HuH-7 (cell line): ENCODE data around the gene ZNF280D.

Experiments
- DNase-seq: peaks from one replicate; pipeline ENCODE4 v3.0.0; 2011; ENCODE audit warnings: low spot score

Gene ZNF280D

DNA sequence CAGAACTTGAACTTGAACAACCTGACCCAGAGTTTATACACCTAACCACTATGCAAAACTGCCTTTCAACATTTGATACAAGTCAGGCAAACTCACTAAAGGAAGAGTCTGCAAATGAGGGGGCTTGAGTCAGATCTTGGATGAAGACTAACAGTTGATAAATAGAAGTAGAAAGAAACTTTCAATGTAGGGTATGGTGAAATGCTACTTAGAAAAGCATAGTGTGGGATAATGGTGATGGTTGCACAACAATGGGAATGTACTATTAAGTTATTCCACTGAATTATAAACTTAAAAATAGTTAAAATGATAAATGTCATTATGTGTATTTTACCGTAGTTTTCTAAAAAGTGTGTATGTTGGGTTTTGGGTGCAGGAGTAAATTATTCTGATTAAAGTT, 19.7 kb upstream of the ZNF280D start:
- DNase-seq = no peak

DNA sequence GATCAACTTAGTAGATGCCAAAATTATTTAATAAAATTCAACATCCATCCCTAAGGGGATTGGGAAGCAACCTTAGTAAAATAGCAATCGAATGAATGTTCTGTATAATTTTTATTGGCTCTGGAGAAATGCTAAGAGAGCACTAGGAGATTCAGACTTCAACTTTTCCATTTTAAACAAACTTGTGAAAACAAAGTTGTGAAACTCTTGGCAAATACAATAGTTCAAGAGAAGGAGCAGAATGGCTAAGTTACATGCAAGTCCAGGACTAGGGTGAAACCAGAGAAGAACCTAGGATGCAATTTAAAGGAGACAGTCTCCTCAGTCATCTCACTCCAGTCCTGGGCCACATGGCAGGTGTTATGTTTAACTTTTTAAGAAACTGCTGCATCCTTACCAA, 16.7 kb upstream of the ZNF280D start:
- no peak for DNase-seq

DNA sequence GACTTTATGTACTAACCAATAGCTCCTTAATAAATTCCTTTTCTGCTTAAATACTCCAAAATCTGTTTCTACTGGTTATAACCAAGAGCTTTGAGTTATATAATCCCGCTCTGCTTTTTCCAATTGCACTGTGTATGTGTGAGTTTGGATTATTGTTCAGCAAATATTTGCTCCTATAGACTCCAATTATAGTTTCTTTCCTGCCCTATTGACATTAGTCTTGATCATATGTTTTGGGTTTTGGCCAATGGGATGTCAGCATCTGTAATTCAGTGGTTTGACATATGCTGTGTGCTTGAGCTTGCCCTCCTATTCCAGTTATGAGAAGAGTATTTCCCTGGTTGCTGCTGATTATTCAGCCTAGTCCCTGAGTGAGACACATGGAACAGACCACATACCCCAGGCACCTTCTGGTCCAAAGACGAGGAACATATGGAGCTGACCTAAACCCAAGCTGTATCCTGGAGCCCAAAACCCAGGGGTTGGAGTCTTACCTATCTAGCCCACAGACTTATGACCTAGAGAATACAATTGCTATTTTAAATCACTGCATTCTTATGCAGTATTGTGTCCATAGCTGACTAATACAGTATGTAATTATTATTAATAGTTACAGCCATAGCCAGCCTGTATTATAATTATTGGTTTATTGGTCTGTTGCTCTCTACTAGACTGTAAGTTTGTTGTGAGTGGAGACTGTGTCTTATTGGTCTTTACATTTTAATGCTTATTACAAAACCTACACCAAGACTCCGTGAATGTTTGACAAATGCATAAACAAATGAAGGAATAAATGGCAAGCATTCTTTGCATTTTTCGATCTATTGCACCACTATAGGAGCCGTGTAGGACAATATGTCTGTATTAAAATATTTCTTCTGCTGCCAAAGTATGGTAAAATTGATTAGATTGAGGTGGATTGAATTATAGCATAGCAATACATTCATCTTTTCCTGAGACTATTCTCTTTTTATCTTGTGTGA, 11.7 kb upstream of the ZNF280D start:
- DNase-seq = no peak

DNA sequence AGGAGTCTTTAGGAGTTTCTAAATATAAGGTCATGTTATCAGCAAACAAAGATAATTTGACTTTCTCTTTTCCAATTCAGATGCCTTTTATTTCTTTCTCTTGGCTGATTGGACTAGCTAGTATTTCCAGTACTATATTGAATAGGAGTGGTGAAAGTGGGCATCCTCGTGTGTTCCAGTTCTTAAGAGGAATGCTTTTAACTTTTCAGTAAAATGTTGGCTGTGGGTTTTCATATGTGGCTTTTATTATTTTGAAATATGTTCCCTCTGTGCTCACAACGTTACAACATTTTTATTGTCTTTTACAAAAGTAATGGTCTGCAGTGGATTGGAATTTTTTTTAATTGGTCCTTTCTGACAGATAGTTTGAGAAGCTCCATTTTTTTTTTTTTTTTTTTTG, 8.2 kb upstream of the ZNF280D start:
- no peak for DNase-seq

DNA sequence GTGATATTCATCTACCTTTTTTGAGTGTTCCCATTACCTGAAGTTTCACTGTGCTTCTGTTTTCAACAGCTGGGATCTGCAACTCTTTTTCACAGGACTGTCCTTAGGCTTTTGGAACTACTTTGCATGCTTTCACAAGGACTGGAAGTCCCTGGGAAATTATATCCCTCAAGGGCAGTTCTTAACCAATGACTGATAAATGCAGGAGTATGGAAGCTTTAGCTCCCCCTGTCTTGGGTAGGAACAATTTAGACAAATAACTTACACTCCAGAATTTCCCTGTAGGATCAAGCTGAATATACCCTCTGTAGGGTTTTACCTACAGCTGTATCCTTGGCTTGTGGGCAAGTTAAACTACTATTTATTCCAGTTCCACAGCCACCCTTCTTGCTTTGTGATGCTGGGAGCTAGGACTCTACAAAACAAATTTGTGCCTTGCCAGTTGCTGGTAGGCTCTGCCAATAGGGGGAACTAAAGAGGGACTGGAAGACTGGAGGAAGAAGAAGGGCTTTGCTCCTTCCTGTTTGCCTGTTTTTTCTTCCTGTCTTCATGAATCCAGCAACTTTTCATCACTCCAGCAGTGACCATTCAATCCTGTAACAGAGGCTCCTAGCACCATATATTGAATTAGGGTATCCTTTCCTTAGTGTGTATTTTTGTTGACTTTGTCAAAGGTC, 6.8 kb upstream of the ZNF280D start:
- DNase-seq = peak; percentile 24

DNA sequence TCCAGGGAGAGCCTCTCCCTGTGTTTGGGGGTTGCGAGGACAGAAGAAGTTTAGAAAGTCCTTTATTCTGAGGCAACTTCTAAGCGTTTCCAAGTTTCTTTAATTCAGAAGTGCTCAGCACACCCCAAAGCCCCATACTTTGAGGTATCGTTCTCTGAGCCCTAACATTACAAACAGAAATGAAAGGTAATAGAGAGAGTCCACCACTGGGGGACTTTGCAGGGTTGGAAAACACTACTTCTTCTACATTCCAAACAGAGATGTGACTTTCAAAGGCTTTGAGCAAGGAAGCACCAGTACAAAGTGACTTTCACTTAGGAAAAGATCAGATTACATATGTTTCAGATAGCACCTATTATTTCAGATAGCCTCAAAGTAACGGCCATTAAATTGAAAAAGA, 6.2 kb upstream of the ZNF280D start:
- no peak for DNase-seq

DNA sequence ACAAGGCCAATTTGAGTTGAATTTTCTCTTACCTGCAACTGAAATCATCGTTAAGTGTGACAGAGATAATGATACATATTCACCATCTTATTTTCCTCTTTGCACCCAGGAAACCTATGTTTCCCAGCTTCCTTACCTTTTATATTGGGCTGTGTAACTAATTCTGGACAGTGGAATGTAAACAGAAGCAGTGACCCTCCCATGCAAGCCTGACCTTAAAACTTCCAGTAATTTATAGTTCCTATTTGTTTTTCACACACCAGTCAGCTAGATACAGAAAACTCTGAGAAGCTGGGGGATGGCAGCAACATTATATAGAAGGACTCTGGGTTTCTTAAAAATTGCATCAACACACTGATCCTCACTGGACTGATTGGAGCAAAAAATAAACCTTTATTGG, 4.5 kb upstream of the ZNF280D start:
- peak; percentile 47 for DNase-seq

DNA sequence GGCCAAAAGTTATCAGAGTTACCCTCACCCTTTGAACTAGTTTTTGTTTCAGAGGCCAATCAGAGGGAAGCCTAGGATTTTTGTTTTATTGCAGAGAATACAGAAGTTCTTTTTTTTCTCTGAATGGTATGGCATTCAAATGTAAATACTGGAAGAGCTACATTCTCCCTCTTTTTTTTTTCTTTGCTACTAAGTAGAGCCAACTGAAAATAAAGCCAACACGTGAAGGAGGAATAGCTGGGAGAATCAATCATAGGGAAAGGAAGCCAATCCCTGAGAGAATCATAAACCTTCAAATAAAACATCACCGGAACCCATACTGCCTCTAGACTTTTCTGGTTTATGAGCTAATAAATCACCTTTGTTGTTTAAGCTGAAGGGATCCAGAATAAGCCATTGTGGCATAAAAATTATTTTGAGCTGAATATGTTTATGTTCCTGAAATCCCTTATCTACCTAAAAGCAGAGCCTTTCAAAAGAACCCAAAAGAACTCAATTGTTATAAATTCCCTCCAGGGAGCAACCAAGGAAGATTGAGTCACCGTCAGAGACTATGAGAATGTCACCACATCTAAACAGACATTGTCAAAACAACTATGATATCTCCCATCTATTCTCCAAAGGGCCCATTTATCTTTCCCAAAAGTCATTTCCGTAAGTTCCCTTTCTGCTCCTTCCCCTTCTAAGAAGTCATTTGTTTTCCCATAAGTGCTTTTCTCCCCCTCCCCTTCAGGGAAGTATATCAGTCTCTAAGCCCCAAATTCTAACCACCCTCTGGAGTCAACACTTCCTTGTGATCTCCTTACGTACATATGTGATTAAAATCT, 3.8 kb upstream of the ZNF280D start:
- no peak for DNase-seq

DNA sequence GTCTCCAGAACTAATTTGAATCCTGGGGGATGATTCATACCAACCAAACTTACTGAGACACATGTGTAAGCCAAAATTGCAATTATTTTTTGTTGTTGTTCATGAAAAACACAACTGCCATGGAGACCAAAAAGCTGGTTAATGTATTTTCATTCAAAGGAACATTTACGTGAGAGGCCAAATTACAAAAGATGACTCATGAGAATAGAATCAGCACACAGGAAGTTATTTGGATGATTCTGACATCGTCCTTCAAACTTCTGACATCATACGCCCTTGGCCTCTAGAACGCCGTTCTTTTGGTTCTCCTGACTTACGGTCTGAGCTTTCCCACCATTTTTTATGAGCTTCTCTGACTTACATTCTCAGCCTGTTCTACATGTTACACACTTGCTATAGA, 3.0 kb upstream of the ZNF280D start:
- DNase-seq = no peak

DNA sequence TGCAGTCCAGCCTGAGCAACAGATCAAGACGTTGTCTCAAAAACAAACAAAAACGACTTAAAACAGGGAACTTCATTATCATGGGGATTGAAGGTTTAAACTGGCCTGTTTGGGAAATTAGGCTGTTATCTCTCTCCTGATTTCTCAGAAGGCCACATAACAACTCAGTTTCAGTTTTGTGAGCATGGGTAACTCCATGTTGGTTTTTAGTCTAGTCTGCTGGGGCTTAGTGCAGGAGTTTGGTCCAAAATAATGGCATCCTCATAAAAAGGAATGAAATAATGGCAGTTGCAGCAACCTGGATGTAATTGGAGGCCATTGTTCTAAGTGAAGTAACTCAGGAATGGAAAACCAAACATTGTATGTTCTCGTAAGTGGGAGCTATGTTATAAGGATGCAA, 2.3 kb upstream of the ZNF280D start:
- no peak for DNase-seq

DNA sequence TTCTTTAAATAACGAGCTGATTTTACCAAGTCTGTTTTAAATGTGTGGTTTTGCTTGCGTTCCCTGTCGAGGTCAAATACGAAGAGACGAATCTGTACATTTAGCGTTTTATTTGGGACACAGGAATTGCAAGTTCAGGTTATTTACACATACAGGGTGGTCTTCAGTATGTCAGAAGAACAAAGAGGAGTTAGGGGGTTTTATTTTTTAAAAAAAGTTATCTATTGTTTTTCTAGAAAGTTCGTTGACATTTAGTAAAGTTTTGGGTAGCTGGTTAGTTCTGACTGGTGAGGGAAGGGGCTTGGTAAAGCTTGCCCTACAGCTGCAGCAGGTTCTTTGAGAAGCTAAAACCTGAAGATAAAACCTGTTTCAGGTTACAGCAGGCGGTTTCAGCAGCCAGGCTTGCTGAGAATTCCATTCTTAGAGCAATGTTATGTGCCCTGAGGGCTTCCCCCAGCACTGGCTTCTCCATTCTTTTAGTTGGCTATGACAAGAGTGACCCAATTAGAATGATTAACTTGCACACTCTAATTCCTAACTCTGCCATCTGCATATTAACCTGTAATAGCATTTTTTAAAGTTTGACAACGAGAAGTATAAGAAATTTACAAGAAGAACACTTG, 815 bp upstream of the ZNF280D start:
- no peak for DNase-seq

DNA sequence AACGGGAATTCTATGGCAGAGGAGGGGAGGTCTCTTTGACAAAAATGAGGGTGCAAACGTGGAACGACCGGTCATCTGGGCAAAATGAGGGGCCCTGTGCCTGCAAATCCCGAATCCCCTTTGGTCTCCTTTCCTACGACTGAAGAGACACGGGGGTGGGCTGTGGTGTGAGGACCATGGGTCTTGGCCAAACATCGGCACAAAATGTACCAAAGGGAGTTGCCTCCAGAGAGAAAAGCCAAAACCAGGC, 498 bp downstream of the ZNF280D start:
- DNase-seq = no peak

DNA sequence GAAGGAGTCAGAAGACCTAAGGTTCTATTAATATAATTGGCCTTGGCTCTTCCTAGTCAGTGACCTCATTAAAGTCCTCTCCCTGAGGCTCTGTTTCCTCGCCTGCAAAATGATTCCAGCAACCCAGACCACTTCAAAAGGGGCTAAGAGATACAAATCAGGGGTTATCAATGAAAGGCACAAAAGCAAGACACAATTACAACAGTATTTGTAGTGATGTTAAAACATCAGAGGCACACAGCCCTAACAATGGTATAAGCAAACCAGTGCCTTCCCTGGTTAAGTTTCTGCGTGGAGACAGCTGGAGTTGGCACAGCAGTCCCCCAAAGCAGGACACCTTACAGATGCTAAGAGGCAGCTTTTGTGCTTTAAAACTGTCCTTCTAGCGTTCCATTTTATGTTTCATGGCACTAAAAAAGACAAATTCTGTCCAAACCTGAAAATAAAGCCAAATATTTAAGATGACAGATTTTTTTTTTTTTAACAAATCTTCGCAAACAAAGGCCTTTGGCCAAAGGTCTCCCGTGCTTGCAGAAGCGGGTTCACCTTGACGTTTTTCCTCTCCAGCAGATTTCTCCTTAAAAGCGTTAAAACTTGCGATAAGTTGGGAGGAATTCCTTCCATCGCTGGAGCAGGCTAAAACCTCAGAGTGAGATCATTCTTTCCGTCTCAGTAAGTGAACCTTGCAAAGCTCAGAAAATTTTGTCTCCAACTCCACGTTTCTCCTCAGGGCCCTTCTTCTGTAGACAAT, 999 bp downstream of the ZNF280D start:
- peak; percentile 30 for DNase-seq

DNA sequence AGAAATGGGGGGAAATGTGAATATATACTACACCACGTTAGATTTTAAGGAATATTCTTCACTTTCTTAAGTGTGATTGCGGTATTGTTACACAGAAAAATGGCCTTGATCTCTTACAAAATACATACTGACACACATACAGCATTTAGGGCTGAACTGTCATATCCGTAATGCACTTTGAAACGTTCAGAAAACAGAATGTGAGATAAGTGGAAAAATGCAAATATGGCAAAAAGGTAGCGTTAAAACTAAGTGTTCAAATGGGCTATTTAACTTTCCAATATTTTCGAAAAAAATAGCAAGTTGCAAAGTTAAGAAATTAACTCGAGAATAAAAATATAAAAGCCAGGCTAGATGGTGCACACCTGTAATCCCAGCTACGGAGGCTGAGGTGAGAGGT, 1.8 kb downstream of the ZNF280D start:
- DNase-seq = no peak

DNA sequence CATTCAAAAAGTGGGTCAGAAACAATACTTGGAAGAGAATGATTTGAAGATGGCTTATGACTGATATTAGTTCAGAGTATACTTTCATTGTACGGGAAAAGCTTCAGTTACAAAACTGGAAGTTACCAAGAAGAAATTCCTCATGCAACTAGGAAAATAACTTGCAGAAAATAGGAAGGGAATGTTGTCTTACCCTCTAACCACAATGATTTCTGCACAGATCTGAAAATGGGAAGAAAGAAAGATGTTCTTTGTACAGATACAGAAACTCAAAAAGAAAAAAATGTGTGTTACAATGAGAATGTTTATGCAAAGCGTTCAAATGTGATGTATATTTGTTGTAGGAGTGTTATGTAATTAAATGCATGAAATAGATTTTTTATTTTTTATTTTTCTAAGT, 3.7 kb downstream of the ZNF280D start:
- no peak for DNase-seq

DNA sequence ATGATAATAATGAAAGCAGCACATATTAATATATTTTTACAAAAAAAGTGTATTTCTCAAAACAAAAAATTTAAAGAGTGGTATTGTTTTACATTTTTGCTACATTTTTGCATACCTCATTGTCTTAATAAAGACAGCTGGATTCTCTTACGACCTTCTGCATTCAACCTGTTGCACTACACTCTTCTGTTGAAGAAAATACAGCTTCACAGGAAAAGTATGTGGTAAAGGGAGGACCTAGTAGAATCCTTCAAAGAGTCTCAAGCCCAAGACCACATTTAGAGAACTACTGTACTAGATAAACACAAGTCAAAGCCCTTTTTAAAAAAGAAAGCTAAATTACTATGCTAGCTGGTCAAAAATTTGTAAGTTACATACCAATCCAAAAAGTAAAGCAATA, 7.9 kb downstream of the ZNF280D start:
- DNase-seq = no peak

DNA sequence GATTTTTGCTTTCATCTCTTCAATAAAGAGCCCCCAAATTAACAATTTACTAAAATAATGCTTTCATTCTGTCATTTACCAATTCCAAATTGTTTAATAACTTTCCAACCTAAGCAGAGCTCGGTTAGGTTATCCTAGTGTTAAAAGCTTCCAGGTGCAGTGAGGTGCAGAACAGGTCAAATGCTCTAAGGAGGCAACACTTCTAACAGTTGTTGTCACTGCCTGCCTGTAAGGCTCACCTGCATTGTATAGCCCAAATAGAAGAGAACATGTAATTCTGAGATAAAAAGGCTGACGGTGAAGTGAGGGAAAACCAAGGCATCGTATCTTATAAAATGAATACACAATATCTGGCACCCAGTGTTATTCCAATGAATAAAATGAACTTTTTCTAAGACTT, 9.1 kb downstream of the ZNF280D start:
- no peak for DNase-seq

DNA sequence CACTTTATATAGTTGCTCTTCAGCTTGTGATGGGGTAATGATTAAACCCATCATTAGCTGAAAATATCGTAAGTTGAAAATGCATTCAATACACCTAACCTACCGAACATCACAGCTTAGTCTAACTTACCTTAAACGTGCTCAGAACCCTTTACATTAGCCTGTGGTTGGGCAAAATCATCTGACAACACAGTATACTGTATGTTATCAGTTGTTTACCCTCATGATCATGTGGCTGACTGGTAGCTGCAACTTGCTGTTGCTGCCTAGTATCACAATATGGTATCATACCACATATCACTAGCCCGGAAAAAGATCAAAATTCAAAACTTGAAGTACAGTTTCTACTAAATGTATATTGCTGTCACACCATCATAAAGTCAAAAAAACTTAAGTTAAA, 9.5 kb downstream of the ZNF280D start:
- DNase-seq = no peak

DNA sequence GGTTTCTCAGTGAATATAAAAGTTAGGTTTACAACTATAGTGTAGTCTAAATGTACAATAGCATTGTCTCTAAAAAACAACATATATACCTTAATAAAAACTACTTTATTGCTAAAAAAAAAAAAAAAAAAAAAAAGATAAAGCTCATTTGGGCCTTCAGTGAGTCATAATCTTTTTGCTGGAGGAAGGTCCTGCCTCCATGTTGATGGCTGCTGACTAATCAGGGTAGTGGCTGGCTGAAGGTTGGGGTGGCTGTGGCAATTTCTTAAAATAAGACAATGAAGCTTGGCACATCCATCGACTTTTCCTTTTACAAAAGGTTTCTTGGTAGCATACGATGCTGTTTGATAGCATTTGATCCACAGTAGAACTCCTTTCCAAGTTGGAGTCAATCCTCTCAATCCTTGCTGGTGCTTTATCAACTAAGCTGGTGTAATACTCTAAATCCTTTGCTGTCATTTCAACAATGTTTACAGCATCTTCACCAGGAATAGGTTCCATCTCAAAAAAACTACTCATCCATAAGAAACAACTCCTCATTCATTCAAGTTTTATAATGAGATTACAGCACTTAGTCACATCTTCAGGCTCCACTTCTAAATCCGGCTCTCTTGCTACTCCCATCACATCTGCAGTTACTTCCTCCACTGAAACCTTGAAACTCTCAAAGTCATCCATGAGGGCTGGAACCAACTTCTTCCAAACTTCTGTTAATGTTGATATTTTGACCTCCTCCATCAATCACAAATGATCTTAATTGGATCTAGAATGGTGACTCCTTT, 13.3 kb downstream of the ZNF280D start:
- no peak for DNase-seq

DNA sequence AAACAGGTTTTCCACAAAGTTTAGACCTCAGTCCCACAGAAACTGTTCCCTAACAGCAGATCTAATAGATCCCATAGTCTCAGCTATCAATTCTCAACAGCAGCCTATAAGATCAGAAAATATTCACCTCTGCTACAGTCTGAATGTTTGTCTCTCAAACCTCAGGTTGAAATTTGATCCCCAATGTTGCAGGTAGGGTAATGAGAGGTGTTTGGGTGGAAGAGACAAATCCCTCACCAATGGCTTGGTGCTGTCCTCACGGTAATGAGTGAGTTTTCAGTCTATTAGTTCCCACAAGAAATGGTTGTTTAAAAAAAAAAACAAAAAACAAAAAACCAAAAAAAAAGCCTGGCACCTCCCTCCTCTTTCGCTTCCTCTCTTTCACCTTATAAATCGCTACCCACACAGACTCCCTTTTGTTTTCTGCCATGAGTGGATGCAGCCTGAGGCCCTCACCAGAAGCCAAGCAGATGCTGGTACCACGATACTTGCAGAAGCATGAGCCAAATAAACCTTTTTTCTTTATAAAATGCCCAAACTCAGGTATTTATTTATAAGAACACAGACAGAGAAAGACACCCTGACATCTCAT, 14.2 kb downstream of the ZNF280D start:
- no peak for DNase-seq

DNA sequence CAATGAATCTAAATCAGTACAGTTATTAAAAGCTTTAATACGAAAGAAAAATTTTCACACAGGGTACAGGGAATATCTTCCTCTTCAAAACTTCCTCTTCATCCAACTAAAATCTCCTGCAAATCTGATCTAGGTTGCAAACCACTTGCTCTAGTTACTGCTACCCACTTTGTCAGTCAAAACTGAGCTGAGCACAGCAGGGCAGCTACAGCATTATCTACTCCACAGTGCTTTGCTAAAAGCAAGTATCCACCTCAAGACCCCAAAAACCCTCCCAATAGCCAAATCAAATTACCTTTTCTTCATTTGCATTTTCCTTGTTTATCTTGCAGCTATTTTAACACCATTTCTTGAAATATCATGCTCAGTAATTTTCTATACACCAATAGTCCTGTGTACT, 14.7 kb downstream of the ZNF280D start:
- DNase-seq = no peak
